Adrenal gland (tissue), 5 donors: ENCODE data around the gene ST8SIA4.

ENCODE experiments used
- POLR2A ChIP-seq, 2 donors: fragments of 450-650 bp; IDR thresholded peaks; one replicate each; pipeline ENCODE4 v1.6.1; 2017; ENCODE audit warnings: antibody characterized with exemption in 2 of 2, mild to moderate bottlenecking in 2 of 2, moderate library complexity in 1 of 2
- TF ChIP-seq, protein P1 (sequence below), 6 experiments: fragments of 450-650 bp in 4 of 6; fragments of 200-600 bp in 2 of 6; sonication (generic) in 1 of 6; IDR thresholded peaks; 1 replicate in 5 of 6; 2 replicates in 1 of 6; pipeline versions ENCODE4 v1.5.1 to v1.8.0; 2016 to 2021; ENCODE audit warnings: antibody characterized with exemption in 6 of 6, mild to moderate bottlenecking in 2 of 6, moderate library complexity in 1 of 6
- donor health status: DM: no; HTN: no; CAD: no.

DNA sequence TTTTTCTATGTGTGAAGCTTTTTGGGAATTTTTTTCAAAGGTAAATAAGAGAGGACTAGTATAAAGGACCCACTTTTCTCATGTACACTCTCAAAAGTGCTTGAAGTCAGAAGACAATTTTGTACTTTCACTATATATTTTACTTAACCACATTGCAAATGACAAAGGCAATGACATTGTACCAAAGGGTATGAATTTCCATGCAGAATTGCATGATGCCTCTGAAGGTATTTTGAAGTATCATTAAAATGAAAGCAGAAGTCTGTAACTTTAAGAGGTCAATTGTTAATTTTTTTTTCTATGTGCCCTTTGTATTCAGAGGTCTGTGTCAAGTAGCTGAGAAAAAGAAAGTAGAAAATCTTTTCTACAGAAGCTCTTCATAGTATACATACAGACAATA is 84.7 kb downstream of the ST8SIA4 start:
- TF ChIP-seq, protein P1, sequence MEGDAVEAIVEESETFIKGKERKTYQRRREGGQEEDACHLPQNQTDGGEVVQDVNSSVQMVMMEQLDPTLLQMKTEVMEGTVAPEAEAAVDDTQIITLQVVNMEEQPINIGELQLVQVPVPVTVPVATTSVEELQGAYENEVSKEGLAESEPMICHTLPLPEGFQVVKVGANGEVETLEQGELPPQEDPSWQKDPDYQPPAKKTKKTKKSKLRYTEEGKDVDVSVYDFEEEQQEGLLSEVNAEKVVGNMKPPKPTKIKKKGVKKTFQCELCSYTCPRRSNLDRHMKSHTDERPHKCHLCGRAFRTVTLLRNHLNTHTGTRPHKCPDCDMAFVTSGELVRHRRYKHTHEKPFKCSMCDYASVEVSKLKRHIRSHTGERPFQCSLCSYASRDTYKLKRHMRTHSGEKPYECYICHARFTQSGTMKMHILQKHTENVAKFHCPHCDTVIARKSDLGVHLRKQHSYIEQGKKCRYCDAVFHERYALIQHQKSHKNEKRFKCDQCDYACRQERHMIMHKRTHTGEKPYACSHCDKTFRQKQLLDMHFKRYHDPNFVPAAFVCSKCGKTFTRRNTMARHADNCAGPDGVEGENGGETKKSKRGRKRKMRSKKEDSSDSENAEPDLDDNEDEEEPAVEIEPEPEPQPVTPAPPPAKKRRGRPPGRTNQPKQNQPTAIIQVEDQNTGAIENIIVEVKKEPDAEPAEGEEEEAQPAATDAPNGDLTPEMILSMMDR (IDR thresholded peaks at IDR 0.05): no peak
- TF ChIP-seq POLR2A (IDR thresholded peaks at IDR 0.05): no peak
